HepG2 (cell line): Measurements from ENCODE around the gene GPR158. TPM values are rescaled to one million over a fixed set of nuclear protein-coding genes. Genes with fewer than 3 reads are reported as not detected.

Experiments used
- ATAC-seq: fragments of 200-7000 bp; cut with Tn5 transposase; 3 replicates; pipeline ENCODE4 v1.9.1; 2020; ENCODE audit warnings: mild to moderate bottlenecking, moderate library complexity
- BruUV-seq: library from RNA; stranded (reverse); fragments of 400-500 nt; replicated peaks from 2 replicates; lab custom pipeline; 2021; lab: Mats Ljungman, UMichigan
- CTCF ChIA-PET: fragments of 300-600 bp; formaldehyde crosslinking; extraction: SDS; loops from one replicate; lab custom pipeline; 2021; ENCODE audit warnings: low total read pairs, inconsistent platforms, low intra/inter-chr PET ratio; lab: Yijun Ruan, JAX
- POLR2A ChIA-PET: fragments of 350-600 bp; sonication (Branson Sonifier 250); formaldehyde crosslinking; loops from one replicate; lab custom pipeline; 2020; ENCODE audit warnings: antibody characterized with exemption, inconsistent platforms; lab: Yijun Ruan, JAX
- DNase-seq: peaks from one replicate; pipeline ENCODE4 v3.0.0-alpha.2; 2015; ENCODE audit warnings: low spot score
- FAIRE-seq: peaks from 3 replicates; lab custom pipeline; 2011; peaks lifted over from hg19 to GRCh38; lab: Jason Lieb, UNC
- H2AFZ ChIP-seq: one replicate; pipeline ENCODE4 v1.6.1; 2011; ENCODE audit warnings: low read length, inconsistent platforms
- H3K27ac ChIP-seq: fragments of 300-600 bp; 3 replicates; pipeline ENCODE4 v1.8.0; 2011; ENCODE audit warnings: mixed run types, mild to moderate bottlenecking, mixed read lengths, low read length, inconsistent platforms; ENCODE audit not compliant: insufficient read depth; ENCODE audit errors: extremely low read length
- H3K27me3 ChIP-seq, 2 experiments: fragments of 200-600 bp in 1 of 2; 2 replicates in 1 of 2; 3 replicates in 1 of 2; pipeline versions ENCODE4 v1.6.0 to v1.8.0; 2011; ENCODE audit warnings: low read length in 2 of 2, mild to moderate bottlenecking in 2 of 2, moderate library complexity in 2 of 2, inconsistent platforms in 1 of 2; ENCODE audit not compliant: insufficient read depth in 2 of 2, control insufficient read depth in 1 of 2
- H3K36me3 ChIP-seq, 2 experiments: fragments of 200-600 bp in 1 of 2; replicated peaks in 1 of 2; 2 replicates in 1 of 2; 3 replicates in 1 of 2; pipeline versions ENCODE4 v1.5.1 to v1.8.0; 2011; ENCODE audit warnings: low read length in 2 of 2, inconsistent platforms in 1 of 2; ENCODE audit not compliant: insufficient read depth in 2 of 2, control insufficient read depth in 1 of 2
- H3K4me1 ChIP-seq: 2 replicates; pipeline ENCODE4 v1.5.1; 2012; ENCODE audit warnings: low read length, inconsistent platforms; ENCODE audit not compliant: insufficient read depth
- H3K4me2 ChIP-seq: 2 replicates; pipeline ENCODE4 v1.6.0; 2011; ENCODE audit warnings: low read depth, low read length, inconsistent platforms
- H3K4me3 ChIP-seq, 3 experiments: fragments of 200-600 bp in 1 of 3; sonication (generic), shearing (Covaris generic) in 1 of 3; replicated peaks in 1 of 3; 2 replicates each; pipeline ENCODE4 v1.5.1; 2011 to 2016; ENCODE audit warnings: low read length in 3 of 3, inconsistent platforms in 2 of 3, low read depth in 2 of 3, mild to moderate bottlenecking in 2 of 3, control low read depth in 1 of 3, mixed read lengths in 1 of 3; ENCODE audit not compliant: insufficient read depth in 1 of 3
- H3K79me2 ChIP-seq: one replicate; pipeline ENCODE4 v1.6.1; 2011; ENCODE audit warnings: low read length, inconsistent platforms; ENCODE audit not compliant: insufficient read depth
- H3K9ac ChIP-seq: 2 replicates; pipeline ENCODE4 v1.6.0; 2011; ENCODE audit warnings: mild to moderate bottlenecking, low read depth, low read length, inconsistent platforms; ENCODE audit not compliant: insufficient read depth
- H3K9me3 ChIP-seq: 2 replicates; pipeline ENCODE4 v1.5.1; 2012; ENCODE audit warnings: mild to moderate bottlenecking, low read length
- H4K20me1 ChIP-seq: 2 replicates; pipeline ENCODE4 v1.6.0; 2011; ENCODE audit warnings: inconsistent platforms, mild to moderate bottlenecking, low read length, moderate library complexity; ENCODE audit not compliant: insufficient read depth
- POGZ ChIP-seq: sonication (generic); formaldehyde crosslinking; IDR thresholded peaks from 2 replicates; pipeline ENCODE4 v1.4.0; 2020; ENCODE audit warnings: mild to moderate bottlenecking, missing genetic modification reagents
- ZBTB40 ChIP-seq, 2 experiments: fragments of 450-650 bp in 1 of 2; sonication (generic) in 1 of 2; formaldehyde crosslinking in 1 of 2; IDR thresholded peaks; 2 replicates each; pipeline versions ENCODE4 v1.6.1 to v1.8.0; 2016 to 2022; ENCODE audit warnings: antibody characterized with exemption in 1 of 2, mild to moderate bottlenecking in 1 of 2, missing genetic modification reagents in 1 of 2
- ZNF761 ChIP-seq: sonication (generic); formaldehyde crosslinking; conservative IDR thresholded peaks from 2 replicates; pipeline ENCODE4 v1.4.0; 2020; ENCODE audit warnings: mild to moderate bottlenecking, missing genetic modification reagents
- ZSCAN25 ChIP-seq: sonication (generic); formaldehyde crosslinking; IDR thresholded peaks from 2 replicates; pipeline ENCODE4 v1.8.0; 2022; ENCODE audit warnings: mild to moderate bottlenecking, missing genetic modification reagents
- WGBS: methylation state at CpG from one replicate; pipeline ENCODE4 v1.1.6; 2017; ENCODE audit warnings: low lambda C conversion rate; 5-methylcytosine and 5-hydroxymethylcytosine counted together
- in situ Hi-C: cut with HindIII; loops from 2 replicates; pipeline ENCODE4 v1.10.0; 2017; ENCODE audit warnings: low pct_unique_long_range_greater_than_20kb; ENCODE audit not compliant: extremely low pct_ligation_motif_present
- intact Hi-C: fragments of 100-400 bp; cut with micrococcal nuclease; formaldehyde crosslinking; loops from one replicate; pipeline ENCODE4 v1.10.0; 2022; ENCODE audit not compliant: unreplicated experiment
- polyA plus RNA-seq, 8 experiments: library from polyadenylated mRNA; depleted of rRNA in 3 of 8; stranded (reverse) in 7 of 8; unstranded in 1 of 8; fragments of >200 nt; fragmentation: Illumina TruSeq in 4 of 8; extraction: Trizol in 4 of 8; gene quantifications; 2 replicates each; pipeline versions ENCODE4 v1.2.1 to v1.2.3, GENCODE V29; 2011 to 2016; ENCODE audit warnings: low read depth in 4 of 8, missing spikeins in 1 of 8, mixed read lengths in 1 of 8; ENCODE audit not compliant: insufficient read depth in 1 of 8
- total RNA-seq, 5 experiments: library from RNA; depleted of rRNA; stranded (reverse); fragments of >200 nt; fragmentation: Illumina TruSeq; extraction: Trizol; gene quantifications; 2 replicates each; pipeline ENCODE4 v1.2.3, GENCODE V29; 2016; ENCODE audit warnings: low read depth in 1 of 5
- TF ChIP-seq, protein P1 (sequence below): sonication (generic); formaldehyde crosslinking; IDR thresholded peaks from 2 replicates; pipeline ENCODE4 v1.5.1; 2020; ENCODE audit warnings: mild to moderate bottlenecking, missing genetic modification reagents, borderline replicate concordance

GPR158 gene
- total and polyA plus RNA-seq, 2 of the 13 experiments (the other 11 are each of a cell fraction or from before 2014, with no cell fraction given): not detected

DNA sequence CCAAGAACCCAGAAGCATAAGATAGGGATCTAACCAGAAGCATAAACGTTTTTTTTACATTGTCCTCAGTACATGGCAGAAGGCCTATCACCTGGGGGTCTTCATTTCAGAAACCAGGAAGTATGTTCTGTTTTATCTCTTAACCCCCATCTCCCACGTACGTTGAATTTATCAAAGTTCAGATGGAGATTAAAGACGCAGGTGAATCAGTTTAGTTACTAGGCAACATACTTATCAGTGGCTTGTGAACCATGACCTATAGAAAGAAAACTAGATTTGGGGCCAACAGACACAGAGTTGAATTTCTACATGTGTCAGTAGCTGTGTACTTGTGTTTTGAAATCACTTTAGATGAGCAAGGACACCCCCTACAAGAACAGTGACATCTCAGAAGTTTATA, 122.7 kb downstream of the GPR158 start:
- 0% methylated on average over 4 of the region's 4 CpGs for WGBS
- H3K4me3 ChIP-seq: no peak overlapping the region
- H4K20me1 ChIP-seq: no peaks in the 10 kb centered on the region
- no peak overlapping the region for H2AFZ ChIP-seq
- no peak overlapping the region for H3K9ac ChIP-seq
- CTCF ChIA-PET: no interaction called here
- BruUV-seq: no TSS peak
- ATAC-seq: no peak
- POLR2A ChIA-PET: no interaction called here
- no peaks in the 10 kb centered on the region for H3K79me2 ChIP-seq
- no peak overlapping the region for H3K4me2 ChIP-seq
- FAIRE-seq: no peak
- DNase-seq: no peak
- in situ Hi-C loops (no loop called here), intact Hi-C loops (no loop called here)
- H3K27me3 ChIP-seq: no peaks in the 10 kb centered on the region
- no peaks in the 10 kb centered on the region for H3K36me3 ChIP-seq
- no peaks in the 10 kb centered on the region for H3K4me1 ChIP-seq
- no peaks in the 10 kb centered on the region for H3K9me3 ChIP-seq
- H3K27ac ChIP-seq: no peak overlapping the region
- no peak for TF ChIP-seq ZBTB40 (IDR thresholded peaks at IDR 0.05)
- no peak for TF ChIP-seq ZBTB40 (CRISPR knock-in tag; IDR thresholded peaks at IDR 0.05)
- TF ChIP-seq POGZ (CRISPR knock-in tag): no peak
- TF ChIP-seq, protein P1, sequence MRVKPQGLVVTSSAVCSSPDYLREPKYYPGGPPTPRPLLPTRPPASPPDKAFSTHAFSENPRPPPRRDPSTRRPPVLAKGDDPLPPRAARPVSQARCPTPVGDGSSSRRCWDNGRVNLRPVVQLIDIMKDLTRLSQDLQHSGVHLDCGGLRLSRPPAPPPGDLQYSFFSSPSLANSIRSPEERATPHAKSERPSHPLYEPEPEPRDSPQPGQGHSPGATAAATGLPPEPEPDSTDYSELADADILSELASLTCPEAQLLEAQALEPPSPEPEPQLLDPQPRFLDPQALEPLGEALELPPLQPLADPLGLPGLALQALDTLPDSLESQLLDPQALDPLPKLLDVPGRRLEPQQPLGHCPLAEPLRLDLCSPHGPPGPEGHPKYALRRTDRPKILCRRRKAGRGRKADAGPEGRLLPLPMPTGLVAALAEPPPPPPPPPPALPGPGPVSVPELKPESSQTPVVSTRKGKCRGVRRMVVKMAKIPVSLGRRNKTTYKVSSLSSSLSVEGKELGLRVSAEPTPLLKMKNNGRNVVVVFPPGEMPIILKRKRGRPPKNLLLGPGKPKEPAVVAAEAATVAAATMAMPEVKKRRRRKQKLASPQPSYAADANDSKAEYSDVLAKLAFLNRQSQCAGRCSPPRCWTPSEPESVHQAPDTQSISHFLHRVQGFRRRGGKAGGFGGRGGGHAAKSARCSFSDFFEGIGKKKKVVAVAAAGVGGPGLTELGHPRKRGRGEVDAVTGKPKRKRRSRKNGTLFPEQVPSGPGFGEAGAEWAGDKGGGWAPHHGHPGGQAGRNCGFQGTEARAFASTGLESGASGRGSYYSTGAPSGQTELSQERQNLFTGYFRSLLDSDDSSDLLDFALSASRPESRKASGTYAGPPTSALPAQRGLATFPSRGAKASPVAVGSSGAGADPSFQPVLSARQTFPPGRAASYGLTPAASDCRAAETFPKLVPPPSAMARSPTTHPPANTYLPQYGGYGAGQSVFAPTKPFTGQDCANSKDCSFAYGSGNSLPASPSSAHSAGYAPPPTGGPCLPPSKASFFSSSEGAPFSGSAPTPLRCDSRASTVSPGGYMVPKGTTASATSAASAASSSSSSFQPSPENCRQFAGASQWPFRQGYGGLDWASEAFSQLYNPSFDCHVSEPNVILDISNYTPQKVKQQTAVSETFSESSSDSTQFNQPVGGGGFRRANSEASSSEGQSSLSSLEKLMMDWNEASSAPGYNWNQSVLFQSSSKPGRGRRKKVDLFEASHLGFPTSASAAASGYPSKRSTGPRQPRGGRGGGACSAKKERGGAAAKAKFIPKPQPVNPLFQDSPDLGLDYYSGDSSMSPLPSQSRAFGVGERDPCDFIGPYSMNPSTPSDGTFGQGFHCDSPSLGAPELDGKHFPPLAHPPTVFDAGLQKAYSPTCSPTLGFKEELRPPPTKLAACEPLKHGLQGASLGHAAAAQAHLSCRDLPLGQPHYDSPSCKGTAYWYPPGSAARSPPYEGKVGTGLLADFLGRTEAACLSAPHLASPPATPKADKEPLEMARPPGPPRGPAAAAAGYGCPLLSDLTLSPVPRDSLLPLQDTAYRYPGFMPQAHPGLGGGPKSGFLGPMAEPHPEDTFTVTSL (CRISPR knock-in tag): no peak
- TF ChIP-seq ZNF761 (CRISPR knock-in tag): no peak
- TF ChIP-seq ZSCAN25 (CRISPR knock-in tag): no peak
